ENCODE measurements around the gene SKAP1.

SKAP1 gene

DNA sequence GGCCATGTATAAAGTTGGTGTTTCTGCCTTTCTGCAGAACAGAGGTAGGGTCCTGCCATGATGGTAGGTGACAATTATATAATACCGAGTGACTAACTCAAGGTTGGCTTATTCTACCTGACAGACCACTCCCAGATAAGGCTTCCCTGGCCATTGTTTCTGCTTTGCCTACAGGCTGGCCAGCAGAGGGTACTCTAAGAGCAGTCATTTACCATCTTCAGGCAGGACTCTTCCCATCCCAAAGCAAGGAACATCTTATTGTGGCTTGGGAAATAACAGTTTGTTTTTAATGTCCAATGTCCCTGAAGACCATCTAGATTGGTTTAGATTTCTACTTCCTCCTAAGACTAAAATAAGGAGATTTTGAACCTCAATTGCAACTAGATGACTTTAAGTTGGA is 248.4 kb downstream of the SKAP1 start:
- in situ Hi-C loops (cut with MboI; ENCODE audit: low sequenced_read_pairs), result no loop called here

DNA sequence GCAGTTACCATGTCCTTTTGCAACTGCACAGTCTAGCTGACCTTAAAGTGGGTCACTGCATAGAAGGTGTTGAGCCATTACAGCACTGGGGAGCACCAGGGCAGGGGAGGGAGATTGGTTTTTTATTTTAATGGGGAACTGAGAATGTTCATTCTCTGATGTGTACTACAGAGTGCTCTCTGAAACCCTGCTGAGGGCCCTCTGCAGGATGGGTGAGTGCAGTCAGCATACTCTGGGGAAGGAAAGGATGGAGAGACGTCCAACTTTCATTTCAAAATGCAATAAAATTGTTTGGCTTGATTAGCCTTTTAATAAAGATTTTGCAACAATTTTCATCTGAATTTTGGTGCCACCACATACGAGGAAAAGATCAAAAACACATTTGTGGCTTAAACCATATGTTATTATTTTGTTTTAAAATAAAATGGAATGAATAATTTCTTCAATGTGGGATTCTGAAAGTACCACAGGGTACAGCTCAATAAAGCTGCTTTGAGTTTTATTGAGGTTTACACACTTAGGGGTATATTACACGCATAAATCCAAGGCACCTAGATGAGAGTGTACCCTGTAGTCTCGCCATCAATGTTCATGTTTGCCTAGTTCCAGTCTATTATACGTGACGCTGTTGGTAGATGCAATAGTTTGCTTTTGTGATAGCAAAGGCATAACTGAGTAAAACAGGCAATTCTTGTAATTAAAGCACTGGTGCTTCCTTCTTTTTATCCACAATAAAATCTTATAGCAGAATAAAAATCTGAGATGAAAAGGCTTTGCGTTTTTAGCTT is 249.0 kb downstream of the SKAP1 start:
- in situ Hi-C loops (cut with MboI; ENCODE audit: low sequenced_read_pairs), result no loop called here

GRCh38 chr17:48179071-48179945 is 250.7 kb downstream of the SKAP1 start:
- in situ Hi-C loops (cut with MboI; ENCODE audit: low sequenced_read_pairs), result no loop called here

GRCh38 chr17:48178317-48178716 is 251.7 kb downstream of the SKAP1 start:
- in situ Hi-C loops (cut with MboI; ENCODE audit: low sequenced_read_pairs), result no loop called here

GRCh38 chr17:48177816-48178215 is 252.2 kb downstream of the SKAP1 start:
- in situ Hi-C loops (cut with MboI; ENCODE audit: low sequenced_read_pairs), result no loop called here

DNA sequence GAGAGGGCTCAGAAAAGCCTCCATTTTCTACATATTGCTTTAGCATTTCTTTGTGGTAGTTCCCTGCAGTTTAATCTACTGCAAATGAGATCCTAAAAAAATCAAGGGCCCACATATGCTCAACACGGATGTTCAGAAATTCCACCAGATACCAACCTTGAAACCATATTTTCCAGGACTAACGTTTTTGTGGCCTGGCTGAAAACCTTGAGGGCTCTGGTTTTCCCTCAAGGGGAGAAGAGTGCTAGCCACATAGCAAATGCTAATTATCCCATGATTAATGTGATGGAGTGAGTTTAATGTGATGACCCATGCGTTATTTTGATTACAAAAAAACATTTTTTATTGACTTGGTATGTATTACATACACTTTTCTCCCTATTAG is 253.6 kb downstream of the SKAP1 start:
- in situ Hi-C loops (cut with MboI; ENCODE audit: low sequenced_read_pairs), result no loop called here

- in situ Hi-C loops (cut with MboI; ENCODE audit: low sequenced_read_pairs), result no loop called here
Observed at GRCh38 chr17:48175692-48176470, 254.1 kb downstream of the SKAP1 start.

DNA sequence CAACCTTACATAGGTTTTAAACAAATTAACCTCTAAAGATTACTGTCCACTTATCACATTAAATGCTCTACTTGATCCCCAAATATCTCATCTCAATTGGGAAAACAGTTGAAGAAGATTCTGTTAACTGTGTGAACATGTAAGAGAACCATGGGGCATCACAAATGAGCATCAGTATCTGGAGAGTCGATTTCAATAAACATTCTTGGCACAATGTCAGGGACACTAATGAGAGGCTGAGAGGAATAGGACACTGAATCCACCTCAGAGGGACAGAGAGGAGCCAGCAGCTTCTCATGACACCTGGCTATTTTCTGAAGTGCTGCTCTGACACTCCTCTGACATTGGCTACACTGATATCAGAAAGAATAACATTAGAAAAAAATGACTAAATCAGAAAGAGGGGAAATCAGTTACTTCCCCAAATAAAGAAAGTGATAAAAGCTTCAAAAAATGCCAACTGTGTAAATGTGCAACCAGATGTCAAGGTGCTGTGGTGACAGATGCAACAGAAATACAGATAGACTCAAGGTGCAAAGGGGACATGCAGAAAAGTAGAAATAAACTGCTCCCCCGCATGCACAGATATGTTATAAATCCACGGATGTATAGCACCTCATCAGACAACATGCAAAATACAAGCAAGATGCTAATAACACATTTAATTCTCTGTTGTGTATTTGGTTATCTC is 255.0 kb downstream of the SKAP1 start:
- in situ Hi-C loops (cut with MboI; ENCODE audit: low sequenced_read_pairs), result no loop called here

DNA sequence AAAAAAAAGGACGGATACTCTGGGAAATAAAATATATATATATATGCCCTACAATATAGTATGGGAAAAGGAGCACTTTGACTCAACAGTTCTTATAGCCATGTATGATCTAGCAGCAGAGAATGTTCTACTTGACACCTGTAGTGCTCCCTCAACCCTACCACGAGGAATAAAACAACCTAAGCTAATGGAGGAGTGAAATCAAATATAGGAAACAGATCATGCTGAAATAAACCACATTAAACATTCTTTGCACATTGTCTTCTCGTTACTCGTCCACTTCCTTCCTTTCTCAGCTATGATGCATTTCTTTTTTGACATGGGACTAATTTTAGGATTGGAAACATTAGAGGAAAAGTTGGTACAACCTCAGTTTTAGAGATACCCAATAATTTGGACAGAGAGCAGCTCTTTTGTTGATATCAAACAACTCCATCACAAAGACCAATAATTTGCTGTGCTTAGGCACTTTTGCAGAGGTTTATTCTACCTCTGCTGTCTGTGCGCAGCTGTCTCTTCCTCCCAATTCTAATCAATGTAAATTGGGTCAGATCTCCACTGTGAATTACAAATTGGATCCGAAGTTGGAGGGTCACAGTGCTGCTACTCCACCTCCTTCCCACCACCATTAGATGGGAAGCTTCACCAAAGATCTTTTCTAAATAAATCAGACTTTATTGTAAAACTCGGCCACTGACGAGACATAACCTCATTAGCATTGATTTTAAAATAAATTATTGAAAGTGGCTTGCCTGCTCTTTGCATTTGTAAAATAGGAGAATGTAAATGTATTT is 256.6 kb downstream of the SKAP1 start:
- in situ Hi-C loops (cut with MboI; ENCODE audit: low sequenced_read_pairs), result no loop called here

- in situ Hi-C loops (cut with MboI; ENCODE audit: low sequenced_read_pairs), result no loop called here
Observed at GRCh38 chr17:48169926-48170325, 260.1 kb downstream of the SKAP1 start.

- in situ Hi-C loops (cut with MboI; ENCODE audit: low sequenced_read_pairs), result no loop called here
Observed at GRCh38 chr17:48163809-48164208, 266.2 kb downstream of the SKAP1 start.

DNA sequence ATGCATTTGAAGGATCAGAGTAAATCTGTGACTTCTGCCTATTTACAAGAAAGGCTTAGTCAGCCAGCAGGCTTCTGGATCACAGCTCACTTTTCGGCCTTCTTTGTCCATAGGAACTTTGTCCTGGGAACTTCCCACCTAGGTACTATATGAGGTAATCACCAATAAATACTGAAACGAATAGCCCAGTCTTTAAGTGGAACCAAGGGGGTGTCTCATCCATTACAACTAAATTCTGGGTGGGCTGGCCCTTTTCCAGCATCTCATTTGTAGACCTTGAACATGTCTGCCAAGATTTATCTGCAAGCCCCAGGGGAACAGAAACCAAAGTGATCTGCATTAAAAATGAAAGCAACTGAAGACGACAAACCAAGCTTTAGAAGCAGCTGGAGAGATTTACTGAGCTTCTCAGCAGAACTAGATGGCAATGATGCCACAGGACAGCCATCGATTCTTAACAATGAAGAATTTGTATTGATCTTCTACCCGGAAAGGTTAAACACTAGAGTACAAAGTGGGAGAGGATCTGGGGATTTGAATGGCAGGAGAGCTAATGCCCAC is 267.0 kb downstream of the SKAP1 start:
- in situ Hi-C loops (cut with MboI; ENCODE audit: low sequenced_read_pairs), result no loop called here

DNA sequence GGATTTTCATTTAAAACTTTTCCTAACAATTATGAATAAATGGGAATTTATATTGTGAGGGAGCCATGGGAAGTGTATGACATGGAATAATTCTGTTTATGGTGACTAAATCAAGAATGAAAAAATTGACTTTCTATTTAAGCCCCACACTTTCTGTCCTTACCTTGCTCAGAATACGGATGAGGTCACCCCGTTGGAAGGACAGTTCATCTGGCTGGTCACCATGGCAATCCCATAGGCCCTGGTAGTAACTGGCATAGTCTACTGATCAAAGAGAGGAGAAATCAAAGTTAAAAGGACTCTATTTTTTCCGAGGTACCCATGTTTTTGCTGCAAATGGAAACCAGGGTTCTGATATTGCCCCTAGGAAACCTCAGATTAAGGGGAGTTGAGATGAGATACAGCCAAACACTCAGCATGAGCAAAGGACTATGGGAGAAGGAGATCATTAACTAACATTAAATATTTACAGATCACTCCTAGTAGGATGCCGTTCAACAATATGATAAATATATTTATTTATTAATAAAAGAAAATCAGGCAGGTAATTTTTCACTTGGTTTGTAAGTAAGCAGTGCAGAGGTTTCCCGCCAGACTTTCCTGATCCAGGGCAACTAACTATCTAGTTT is 267.6 kb downstream of the SKAP1 start:
- in situ Hi-C loops (cut with MboI; ENCODE audit: low sequenced_read_pairs), result no loop called here

GRCh38 chr17:48161127-48161905 is 268.7 kb downstream of the SKAP1 start:
- in situ Hi-C loops (cut with MboI; ENCODE audit: low sequenced_read_pairs), result no loop called here

GRCh38 chr17:48160177-48161081 is 269.6 kb downstream of the SKAP1 start:
- in situ Hi-C loops (cut with MboI; ENCODE audit: low sequenced_read_pairs), result no loop called here

DNA sequence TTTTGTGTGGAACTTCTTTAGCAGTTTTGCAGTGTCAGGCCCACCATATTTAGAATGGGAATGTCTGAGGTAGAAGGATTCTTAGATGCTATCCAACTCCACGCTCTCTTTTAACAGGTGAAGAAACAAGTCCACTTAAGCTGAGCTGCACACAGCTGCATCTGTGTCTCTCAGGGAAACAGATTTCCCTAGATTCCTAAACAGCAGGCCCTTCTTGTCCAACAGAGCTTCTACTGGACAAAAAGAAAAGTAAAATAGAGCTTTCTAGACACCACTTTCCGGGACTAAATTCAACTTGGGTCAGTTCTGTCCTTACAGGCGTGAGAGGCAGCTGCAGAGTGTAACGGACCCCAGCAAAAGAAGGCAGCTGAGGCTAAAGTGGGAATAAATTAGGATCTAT is 270.8 kb downstream of the SKAP1 start:
- in situ Hi-C loops (cut with MboI; ENCODE audit: low sequenced_read_pairs), result no loop called here

GRCh38 chr17:48155889-48156611 is 274.0 kb downstream of the SKAP1 start:
- in situ Hi-C loops (cut with MboI; ENCODE audit: low sequenced_read_pairs), result no loop called here
